Fibroblast of skin of left quadriceps (primary cell): ENCODE data around the gene GINS1.

ENCODE experiments used
- DNase-seq, 2 experiments: peaks; one replicate each; pipeline ENCODE4 v3.0.0-alpha.2; 2013; ENCODE audit warnings: low read depth in 2 of 2

GINS1 gene

DNA sequence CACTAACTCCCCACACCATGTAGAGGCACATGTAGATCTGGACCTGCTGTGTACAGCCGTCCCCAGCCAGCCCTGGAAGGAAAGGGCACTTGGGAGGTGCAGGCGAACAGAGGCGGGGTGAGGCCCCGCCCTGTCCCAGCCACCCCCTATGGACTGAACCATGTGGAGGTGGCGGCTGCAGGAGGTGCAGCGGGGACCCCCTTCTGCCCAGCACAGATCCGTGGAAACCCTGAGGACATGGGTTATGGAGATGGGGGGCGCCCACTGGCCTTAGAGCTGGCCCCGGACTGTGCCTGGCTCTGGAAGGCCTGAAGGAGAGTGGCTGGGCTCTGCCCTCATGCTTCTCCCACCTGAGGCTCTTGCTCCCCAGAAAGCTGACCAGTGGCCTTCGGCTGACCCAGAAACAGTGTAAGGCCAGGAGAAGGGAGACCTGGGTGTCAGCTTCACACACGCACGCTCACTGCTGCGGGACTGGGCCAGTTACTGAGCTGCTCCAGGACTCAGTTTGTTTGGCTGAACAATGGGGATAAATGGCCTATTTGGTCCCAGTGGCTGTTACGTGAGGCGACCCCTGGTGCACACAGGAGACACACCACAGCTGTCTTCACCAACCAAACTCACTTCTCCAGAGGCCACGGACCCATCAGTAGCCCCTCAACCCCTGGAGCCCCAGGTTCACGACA, 87.2 kb downstream of the GINS1 start:
- no peak for DNase-seq

DNA sequence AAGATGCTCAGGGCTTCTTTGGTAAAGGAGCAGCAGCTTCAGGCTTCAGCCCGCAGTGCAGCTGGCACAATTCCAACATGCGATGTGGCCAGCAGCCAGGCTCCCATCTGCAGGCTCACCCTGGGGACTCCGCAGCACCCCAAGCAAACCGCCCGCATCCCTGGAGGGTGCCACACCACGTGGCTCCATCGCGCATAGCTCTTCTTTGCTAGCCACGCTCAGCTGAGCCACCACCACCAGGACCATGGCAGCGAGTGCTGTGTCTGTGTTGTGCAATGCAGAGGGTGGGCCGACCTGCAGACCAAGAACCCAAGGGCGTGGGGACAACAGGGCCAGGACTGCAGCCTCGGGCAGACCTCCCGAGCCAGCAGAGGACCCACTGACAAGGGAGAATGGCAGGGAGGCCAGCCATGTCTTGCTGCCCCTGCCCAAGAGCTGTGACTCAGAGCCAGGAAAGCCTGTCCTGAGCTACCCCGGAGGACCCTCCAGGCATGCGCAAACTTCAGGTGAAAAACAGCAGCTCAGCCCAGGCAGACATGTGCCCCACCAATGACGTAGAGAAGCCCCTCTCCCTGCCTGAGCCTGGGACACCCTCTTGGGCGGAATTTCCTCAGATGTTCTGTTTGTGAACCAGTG, 87.8 kb downstream of the GINS1 start:
- DNase-seq = no peak

DNA sequence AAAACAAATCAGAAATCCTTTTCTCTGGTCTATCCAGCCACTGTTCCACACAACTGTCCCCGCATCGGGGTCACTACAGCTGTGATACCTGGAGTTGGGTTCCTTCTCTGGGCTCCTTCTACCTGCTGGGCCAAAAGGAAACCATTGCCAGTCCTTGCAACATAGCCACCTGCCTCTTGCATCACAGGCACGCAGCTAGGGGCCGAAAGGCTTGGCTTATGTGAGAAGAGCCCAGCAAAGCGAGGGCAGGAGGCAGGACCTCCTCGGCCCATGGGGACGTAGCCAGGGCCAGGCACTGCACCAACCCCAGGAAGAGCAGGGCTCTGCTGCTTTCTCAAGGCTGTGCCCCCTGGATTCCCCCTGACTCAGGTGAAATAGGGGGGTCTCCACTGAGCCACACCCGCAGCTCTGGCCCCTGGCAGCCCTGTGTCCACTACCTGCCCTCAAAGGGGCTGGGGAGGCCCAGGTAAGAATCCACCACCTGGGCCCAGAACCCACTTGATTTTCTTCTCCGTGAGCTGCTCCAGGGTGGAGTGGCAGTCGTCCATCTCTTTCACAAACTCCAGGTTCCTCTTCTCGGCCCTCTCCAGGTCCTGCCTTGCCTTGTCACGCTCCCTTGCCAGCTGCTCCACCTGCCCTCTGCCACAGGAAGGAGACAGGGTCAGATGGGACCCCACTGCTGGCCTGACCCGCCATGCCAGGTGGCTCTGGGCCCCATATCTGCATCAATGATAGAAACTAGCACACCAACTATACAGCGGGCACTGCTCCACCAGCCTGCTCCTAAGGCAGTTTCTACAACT, 88.9 kb downstream of the GINS1 start:
- DNase-seq = no peak

DNA sequence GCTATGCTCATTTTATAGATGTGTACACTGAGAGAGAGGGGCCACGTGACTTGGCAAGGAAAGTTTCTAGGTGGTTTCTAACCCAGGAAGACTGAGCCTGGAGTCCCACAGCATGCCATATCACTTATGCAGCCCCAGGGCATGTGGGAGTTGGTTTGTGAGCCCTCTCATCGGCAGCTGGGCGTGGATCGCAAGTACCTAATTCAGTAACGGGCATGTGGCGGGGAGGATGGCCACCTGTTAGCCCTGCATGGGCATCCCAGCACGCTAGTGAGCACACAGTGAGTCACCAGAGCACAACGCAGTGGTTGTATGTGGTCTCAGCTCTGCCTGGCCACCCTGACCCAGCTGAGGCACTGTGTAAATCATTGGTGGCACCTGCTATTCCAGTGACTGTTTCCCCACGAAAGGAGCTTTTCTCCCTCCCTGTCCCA, 89.5 kb downstream of the GINS1 start:
- no peak for DNase-seq

DNA sequence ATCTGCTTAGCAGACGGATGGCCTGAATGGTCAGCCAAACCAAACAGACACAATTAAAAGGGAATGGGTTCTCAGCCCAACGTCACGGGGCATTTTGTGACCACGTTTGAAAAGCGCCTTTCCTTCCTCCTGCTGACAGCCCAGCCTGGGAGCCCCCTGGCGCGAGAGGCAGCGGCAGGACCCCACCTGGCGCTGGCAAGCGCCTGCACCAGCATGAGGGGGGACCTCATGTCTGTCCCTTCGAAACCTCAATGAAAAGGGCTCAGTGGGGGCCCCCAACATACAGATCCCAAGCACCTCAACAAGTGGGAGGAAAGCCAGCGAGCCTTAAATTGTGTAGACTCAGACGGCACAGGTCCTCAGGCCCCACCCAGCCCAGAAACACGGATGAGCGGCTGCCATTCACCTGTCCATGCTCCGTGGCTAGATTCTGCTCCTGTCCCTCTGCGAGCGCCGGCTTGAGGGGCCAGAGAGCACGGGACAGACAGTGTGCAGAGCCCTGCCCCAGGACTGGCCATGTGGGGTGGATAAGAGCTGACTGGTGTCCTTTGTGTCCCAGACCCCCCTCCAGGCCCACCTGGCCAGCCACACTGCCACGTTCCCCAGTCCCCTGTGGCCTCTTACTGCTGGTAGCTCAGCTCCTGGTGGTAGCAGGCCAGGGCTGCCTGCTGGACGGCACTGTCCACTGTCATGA, 90.3 kb downstream of the GINS1 start:
- DNase-seq = no peak
